ENCODE results near the gene CNTN2. TPM values are rescaled to one million over a fixed set of nuclear protein-coding genes. Genes with fewer than 3 reads are reported as not detected.

The CNTN2 gene
- polyA plus RNA-seq, 1 donor (not counting 4 experiments of a cell fraction or from before 2014, with no cell fraction given): not detected

DNA sequence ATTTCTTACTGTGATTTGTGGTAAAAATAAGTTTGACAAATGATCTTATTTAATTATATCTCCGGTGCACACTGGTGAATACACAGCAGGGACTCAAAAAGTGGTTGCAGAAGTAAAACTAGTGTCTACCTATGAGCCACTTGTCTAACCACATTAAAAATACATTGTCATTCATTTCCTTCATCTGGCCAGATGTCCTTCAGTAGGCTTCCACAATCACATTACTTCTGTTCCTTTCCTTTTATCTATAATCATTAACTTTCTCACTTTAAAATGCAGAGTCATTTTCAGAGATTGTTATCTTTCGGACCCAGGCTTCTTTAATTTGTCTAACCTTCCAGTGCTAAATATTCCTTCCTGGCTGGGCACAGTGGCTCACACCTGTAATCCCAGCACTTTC lies 75.7 kb downstream of the CNTN2 start:
- no peak for TF ChIP-seq EZH2 (IDR thresholded peaks at IDR 0.05; ENCODE audit: low read length)
- TF ChIP-seq, protein P1, sequence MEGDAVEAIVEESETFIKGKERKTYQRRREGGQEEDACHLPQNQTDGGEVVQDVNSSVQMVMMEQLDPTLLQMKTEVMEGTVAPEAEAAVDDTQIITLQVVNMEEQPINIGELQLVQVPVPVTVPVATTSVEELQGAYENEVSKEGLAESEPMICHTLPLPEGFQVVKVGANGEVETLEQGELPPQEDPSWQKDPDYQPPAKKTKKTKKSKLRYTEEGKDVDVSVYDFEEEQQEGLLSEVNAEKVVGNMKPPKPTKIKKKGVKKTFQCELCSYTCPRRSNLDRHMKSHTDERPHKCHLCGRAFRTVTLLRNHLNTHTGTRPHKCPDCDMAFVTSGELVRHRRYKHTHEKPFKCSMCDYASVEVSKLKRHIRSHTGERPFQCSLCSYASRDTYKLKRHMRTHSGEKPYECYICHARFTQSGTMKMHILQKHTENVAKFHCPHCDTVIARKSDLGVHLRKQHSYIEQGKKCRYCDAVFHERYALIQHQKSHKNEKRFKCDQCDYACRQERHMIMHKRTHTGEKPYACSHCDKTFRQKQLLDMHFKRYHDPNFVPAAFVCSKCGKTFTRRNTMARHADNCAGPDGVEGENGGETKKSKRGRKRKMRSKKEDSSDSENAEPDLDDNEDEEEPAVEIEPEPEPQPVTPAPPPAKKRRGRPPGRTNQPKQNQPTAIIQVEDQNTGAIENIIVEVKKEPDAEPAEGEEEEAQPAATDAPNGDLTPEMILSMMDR (optimal IDR thresholded peaks at IDR 0.05 in 1 of 3, IDR thresholded peaks at IDR 0.05 in 1 of 3, conservative IDR thresholded peaks at IDR 0.05 in 1 of 3; ENCODE audit: extremely low read depth in 1 of 3, insufficient read depth in 2 of 3, low read length in 3 of 3): no peak
- H3K36me3 ChIP-seq (ENCODE audit: control insufficient read depth in 2 of 2, extremely low read depth in 1 of 2, insufficient read depth in 2 of 2, low read length in 2 of 2): peaks cover 2 to 3% of the 10 kb centered on the region in 2 experiments
- no peak overlapping the region for H3K4me3 ChIP-seq (ENCODE audit: control insufficient read depth in 2 of 3, extremely low read depth in 1 of 3, insufficient read depth in 2 of 3, low read depth in 1 of 3, low read length in 3 of 3)
- H3K4me1 ChIP-seq (ENCODE audit: control insufficient read depth, extremely low read depth, insufficient read depth, low read length): peaks cover 15% of the 10 kb centered on the region
- H3K79me2 ChIP-seq (ENCODE audit: control insufficient read depth, insufficient read depth, low read length): peaks cover 45% of the 10 kb centered on the region
- dilution Hi-C loops (cut with MboI; ENCODE audit: extremely low pct_ligation_motif_present, low sequenced_read_pairs): no loop called here
- no peak for DNase-seq (ENCODE audit: low read depth, low spot score)
- H3K9me3 ChIP-seq (ENCODE audit: control insufficient read depth, low read depth, low read length): no peaks in the 10 kb centered on the region
- no peak overlapping the region for H3K9ac ChIP-seq (ENCODE audit: control insufficient read depth, extremely low read depth, insufficient read depth, low read length)
- H3K4me2 ChIP-seq (ENCODE audit: control insufficient read depth, extremely low read depth, insufficient read depth, low read depth, low read length): no peak overlapping the region
- FAIRE-seq: no peak
- H4K20me1 ChIP-seq (ENCODE audit: control insufficient read depth, extremely low read depth, insufficient read depth, low read length): no peaks in the 10 kb centered on the region
- no peaks in the 10 kb centered on the region for H3K9me1 ChIP-seq (ENCODE audit: control insufficient read depth, extremely low read depth, insufficient read depth, low read length)
- H3K27me3 ChIP-seq (ENCODE audit: control insufficient read depth, extremely low read depth, insufficient read depth, low read length): no peaks in the 10 kb centered on the region
- no peak overlapping the region for H3K27ac ChIP-seq (ENCODE audit: control insufficient read depth, insufficient read depth, low read length)
- no peak overlapping the region for H2AFZ ChIP-seq (ENCODE audit: control insufficient read depth, low read length)

DNA sequence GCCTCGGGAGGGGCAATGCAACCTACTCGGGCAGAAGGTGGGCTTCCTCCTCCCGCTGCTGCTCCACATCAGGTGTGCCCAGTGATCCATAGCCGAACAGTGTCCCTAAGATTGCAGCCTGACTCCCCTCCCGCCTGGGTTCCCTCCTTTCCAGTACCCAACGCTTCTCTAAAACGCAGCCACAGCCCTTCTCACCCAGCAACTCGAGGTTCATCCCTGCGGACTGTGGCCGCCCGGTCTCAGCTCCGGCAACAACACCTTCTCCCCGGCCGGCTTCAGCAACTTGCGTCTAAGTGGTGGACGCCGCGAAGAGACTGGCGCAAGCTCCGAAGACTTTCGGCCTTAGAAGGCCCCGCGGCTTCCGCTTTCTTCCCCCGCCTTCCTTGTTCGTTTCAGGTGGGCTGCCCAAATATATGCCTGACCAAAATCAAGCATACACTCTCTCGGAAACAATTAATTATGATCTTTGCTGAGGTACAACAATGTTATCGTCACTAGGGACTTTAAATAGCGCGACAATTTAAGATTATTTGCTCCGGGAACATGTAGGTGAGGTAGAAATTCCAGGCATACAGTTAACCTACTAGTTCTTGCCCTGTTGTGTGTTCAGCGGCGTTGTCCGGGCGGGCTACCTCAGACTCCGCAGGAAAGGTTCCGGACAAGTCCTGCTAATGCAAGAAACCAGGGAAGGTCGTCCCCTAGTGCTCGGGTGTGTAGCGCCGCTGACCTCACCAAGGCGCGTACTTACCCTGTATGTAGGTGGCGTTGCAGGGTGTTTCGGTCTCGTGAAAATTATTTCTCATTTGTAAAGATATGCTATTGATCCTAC lies 78.9 kb downstream of the CNTN2 start, which contains the start of gene RBBP5:
Gene RBBP5 (minus strand): TSS at position 319 of the 829 bp plus-strand sequence. CDS start 105 bp downstream, at position 214.
- no peaks in the 10 kb centered on the region for H4K20me1 ChIP-seq (ENCODE audit: control insufficient read depth, extremely low read depth, insufficient read depth, low read length)
- H3K79me2 ChIP-seq (ENCODE audit: control insufficient read depth, insufficient read depth, low read length): peaks cover 39% of the 10 kb centered on the region
- peak within 1 kb of the TSS; percentile 75 to 90 (median 81) for H3K4me3 ChIP-seq (ENCODE audit: control insufficient read depth in 2 of 3, extremely low read depth in 1 of 3, insufficient read depth in 2 of 3, low read depth in 1 of 3, low read length in 3 of 3)
- no peaks in the 10 kb centered on the region for H3K9me3 ChIP-seq (ENCODE audit: control insufficient read depth, low read depth, low read length)
- peak within 1 kb of the TSS; percentile 96 for H3K27ac ChIP-seq (ENCODE audit: control insufficient read depth, insufficient read depth, low read length)
- H2AFZ ChIP-seq (ENCODE audit: control insufficient read depth, low read length): peak within 1 kb of the TSS; percentile 99
- dilution Hi-C loops (cut with MboI; ENCODE audit: extremely low pct_ligation_motif_present, low sequenced_read_pairs): no loop called here
- H3K9me1 ChIP-seq (ENCODE audit: control insufficient read depth, extremely low read depth, insufficient read depth, low read length): no peaks in the 10 kb centered on the region
- peak; percentile 93 for DNase-seq (ENCODE audit: low read depth, low spot score)
- peak within 1 kb of the TSS; percentile 77 for H3K4me2 ChIP-seq (ENCODE audit: control insufficient read depth, extremely low read depth, insufficient read depth, low read depth, low read length)
- FAIRE-seq: peak; percentile 32
- H3K27me3 ChIP-seq (ENCODE audit: control insufficient read depth, extremely low read depth, insufficient read depth, low read length): no peaks in the 10 kb centered on the region
- H3K9ac ChIP-seq (ENCODE audit: control insufficient read depth, extremely low read depth, insufficient read depth, low read length): peak within 1 kb of the TSS; percentile 86
- peaks cover 2 to 3% of the 10 kb centered on the region in 2 experiments for H3K36me3 ChIP-seq (ENCODE audit: control insufficient read depth in 2 of 2, extremely low read depth in 1 of 2, insufficient read depth in 2 of 2, low read length in 2 of 2)
- H3K4me1 ChIP-seq (ENCODE audit: control insufficient read depth, extremely low read depth, insufficient read depth, low read length): peaks cover 15% of the 10 kb centered on the region
- TF ChIP-seq EZH2 (IDR thresholded peaks at IDR 0.05; ENCODE audit: low read length): no peak
- TF ChIP-seq, protein P1 (optimal IDR thresholded peaks at IDR 0.05 in 1 of 3, IDR thresholded peaks at IDR 0.05 in 1 of 3, conservative IDR thresholded peaks at IDR 0.05 in 1 of 3; ENCODE audit: extremely low read depth in 1 of 3, insufficient read depth in 2 of 3, low read length in 3 of 3): peak; percentile 81 to 93 (median 91)
